NCI-H1092 (cell line): Measurements from ENCODE around the gene SMDT1.
A peak's percentile ranks its signal among the peaks of the same experiment; 100 is the strongest.
"Not testable (repeated sequence)": the region's sequence is repeated elsewhere in the genome, so short reads cannot be mapped to it uniquely, and the experiment has no call there.

Experiments used
- DNase-seq: peaks from one replicate; lab custom pipeline; 2025; lab: John Stamatoyannopoulos, UW

SMDT1 gene

GRCh38 chr22:42111798-42112197 lies 32.3 kb downstream of the SMDT1 start:
- DNase-seq, result no peak

GRCh38 chr22:42112793-42113192 lies 33.3 kb downstream of the SMDT1 start:
- DNase-seq, result not testable (repeated sequence)

DNA sequence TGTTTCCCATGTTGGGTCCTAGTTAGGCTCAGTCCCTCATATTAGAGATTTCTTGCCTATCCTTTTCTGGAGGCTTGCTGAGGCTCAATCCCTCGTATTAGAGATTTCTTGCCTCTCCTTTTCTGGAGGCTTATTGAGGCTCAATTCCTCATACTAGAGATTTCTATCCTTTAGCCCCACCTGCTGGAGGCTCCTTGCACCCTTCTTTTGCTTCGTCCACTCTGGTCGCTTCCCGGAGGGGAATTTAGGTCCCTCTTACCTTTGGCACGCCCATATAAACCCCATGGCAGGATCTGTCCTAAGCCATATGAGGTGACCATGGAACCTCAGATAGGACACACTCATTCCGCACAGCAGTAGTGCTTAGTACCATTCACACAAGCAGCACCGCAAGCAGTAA lies 35.2 kb downstream of the SMDT1 start:
- DNase-seq, result no peak

DNA sequence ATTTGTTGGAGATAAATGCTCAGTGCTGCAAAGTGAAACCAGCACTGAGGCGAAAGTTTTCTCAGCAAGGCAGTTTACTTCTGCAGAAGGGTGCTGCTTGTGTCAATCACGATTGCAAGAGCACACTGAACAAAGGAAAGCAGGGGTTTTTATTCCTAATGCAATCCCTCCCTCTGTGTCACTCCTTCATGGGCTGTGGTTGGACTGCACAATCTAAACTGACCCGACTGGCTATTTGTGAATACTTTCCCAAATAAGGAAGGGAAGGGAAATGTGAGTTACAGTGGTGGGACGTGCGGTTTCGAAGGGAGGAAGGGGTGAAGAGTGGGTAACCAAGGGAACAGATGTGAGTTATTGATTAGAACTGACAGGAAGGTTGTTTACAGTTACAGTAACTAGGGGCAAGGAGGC lies 35.9 kb downstream of the SMDT1 start:
- DNase-seq, result not testable (repeated sequence)

DNA sequence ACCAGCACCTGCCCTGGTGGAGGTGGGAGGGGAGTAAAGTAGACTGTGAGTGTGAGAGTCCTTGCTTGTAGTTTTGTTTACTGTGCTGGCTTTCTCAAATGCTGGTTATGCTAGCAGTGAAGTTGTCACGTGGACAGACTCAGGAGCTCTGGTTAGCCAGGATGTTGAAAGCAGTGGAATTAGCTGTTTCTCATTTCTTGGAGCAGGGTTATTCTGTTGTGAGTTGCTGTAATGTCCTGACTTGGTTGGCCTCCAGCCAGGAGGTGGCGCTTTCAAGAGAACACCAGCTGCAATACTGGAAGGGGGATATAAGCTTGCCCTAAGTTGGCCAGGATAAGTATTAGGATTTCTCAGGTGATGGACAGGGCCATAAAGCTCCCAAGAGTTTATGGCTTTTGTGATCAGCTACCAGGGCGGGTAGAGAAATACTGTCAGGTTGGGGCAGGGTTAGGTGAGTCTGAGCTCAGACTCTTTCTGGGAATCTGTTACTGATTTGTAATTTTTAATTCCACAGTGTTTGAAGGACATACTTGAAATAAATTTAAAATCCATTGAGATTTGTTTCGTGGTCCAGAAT lies 37.4 kb downstream of the SMDT1 start:
- no peak for DNase-seq

DNA sequence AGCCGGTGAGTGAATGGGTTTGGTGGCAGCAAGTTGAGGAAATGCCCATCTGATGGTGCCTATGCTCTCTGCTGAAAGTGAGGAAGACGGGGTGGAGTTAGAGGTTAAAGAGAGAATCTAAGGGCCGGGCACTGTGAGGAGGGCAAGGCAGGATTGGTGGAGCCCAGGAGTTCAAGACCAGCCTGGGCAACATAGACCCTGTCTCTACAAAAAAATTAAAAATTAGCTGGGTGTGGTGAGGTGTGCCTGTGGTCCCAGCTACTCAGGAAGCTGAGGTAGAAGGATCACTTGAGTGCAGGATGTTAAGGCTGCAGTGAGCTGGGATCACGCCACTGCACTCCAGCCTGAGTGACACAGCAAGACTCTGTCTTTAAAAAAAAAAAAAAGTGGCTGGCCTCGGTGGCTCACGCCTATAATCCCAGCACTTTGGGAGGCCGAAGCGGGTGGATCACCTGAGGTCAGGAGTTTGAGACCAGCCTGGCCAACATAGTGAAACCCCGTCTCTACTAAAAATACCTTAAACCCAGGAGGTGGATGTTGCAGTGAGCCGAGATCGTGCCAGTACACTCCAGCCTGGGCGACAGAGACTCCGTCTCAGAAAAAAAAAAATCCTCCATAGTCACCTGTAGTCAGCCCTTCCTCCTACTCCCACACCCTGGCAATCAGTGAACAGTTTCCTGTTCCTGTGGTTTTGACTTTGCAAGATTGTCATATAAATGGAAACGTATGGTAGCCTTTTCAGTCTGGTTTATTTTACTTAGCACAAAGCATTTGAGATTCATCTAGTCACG lies 40.9 kb downstream of the SMDT1 start:
- DNase-seq, result not testable (repeated sequence)

GRCh38 chr22:42123529-42123928 lies 44.0 kb downstream of the SMDT1 start:
- not testable (repeated sequence) for DNase-seq

DNA sequence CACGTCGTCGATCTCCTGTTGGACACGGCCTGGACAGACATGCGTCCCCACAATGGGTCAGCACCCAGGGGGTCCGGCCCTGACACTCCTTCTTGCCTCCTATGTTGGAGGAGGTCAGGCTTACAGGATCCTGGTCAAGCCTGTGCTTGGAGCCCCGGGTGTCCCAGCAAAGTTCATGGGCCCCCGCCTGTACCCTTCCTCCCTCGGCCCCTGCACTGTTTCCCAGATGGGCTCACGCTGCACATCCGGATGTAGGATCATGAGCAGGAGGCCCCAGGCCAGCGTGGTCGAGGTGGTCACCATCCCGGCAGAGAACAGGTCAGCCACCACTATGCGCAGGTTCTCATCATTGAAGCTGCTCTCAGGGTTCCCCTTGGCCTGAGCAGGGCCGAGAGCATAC lies 48.1 kb downstream of the SMDT1 start:
- DNase-seq, result no peak

DNA sequence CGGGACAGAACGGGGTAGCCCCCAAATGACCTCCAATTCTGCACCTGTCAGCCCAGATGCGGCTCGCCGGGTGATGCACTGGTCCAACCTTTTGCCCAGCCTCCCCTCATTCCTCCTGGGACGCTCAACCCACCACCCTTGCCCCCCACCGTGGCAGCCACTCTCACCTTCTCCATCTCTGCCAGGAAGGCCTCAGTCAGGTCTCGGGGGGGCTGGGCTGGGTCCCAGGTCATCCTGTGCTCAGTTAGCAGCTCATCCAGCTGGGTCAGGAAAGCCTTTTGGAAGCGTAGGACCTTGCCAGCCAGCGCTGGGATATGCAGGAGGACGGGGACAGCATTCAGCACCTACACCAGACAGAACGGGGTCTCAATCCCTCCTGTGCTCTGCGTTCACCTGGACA lies 48.5 kb downstream of the SMDT1 start:
- not testable (repeated sequence) for DNase-seq

GRCh38 chr22:42128776-42129694 lies 49.5 kb downstream of the SMDT1 start:
- DNase-seq, result peak; percentile 24

GRCh38 chr22:42130182-42130581 lies 50.7 kb downstream of the SMDT1 start:
- not testable (repeated sequence) for DNase-seq

DNA sequence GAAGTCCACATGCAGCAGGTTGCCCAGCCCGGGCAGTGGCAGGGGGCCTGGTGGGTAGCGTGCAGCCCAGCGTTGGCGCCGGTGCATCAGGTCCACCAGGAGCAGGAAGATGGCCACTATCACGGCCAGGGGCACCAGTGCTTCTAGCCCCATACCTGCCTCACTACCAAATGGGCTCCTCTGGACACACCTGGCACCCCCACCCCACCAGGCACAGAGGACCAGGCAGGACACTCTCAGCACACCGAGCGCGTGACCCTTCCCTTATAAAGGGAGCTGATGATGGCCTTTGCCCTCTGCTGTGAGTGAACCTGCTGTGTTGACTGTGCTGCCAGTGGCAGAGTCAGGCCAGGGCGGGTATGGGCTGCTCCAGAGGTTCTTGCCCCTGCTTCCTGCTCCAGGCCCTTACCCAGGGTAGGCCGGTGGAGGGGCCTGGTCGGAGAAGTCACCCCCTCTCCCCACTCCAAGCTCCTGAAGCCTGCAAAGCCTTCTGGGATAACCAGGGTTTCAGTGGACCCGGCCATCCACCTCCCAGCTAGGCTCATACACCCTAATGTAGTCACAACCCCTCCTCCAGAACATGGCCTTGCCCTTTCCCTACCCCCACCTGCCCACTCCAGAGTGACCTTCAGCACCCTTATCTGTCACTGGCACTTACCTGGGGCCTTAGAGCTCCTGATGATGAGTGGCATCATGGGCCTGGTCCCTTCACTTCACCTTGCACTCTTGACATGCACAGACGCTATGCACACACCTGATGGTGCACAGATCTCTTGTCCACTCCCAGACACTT lies 51.3 kb downstream of the SMDT1 start, which contains the start of gene CYP2D6:
TSS of gene CYP2D6 (minus strand) at position 172 of the 793 bp plus-strand sequence. CDS start at position 153, 19 bp downstream.
- not testable (repeated sequence) for DNase-seq

GRCh38 chr22:42131562-42131961 lies 52.1 kb downstream of the SMDT1 start:
- DNase-seq, result no peak

GRCh38 chr22:42132457-42132856 lies 53.0 kb downstream of the SMDT1 start:
- DNase-seq, result no peak
